ENCODE data around the gene ATF6B. TPM values are rescaled to one million over a fixed set of nuclear protein-coding genes. Genes with fewer than 3 reads are reported as not detected.
A peak's percentile ranks its signal among the peaks of the same experiment; 100 is the strongest.

ATF6B gene
- total RNA-seq, 1 experiment from 2014 or later: 196 TPM

DNA sequence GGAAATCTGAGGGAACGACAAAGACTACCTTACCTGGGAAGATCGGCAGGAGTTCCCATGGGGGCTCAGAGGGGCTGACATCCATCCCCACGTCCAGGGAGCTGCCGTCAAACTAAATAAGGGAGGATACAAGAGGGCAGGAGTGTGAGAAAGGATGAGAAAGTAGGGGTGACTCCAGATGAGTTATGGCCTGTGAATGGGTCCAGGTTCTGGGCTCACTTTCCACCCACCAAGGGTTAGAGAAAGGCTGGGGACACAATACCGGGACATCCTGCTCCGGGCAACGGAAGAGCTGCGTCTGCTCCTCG is 683 bp downstream of the ATF6B start:
- TF ChIP-seq, protein P1, sequence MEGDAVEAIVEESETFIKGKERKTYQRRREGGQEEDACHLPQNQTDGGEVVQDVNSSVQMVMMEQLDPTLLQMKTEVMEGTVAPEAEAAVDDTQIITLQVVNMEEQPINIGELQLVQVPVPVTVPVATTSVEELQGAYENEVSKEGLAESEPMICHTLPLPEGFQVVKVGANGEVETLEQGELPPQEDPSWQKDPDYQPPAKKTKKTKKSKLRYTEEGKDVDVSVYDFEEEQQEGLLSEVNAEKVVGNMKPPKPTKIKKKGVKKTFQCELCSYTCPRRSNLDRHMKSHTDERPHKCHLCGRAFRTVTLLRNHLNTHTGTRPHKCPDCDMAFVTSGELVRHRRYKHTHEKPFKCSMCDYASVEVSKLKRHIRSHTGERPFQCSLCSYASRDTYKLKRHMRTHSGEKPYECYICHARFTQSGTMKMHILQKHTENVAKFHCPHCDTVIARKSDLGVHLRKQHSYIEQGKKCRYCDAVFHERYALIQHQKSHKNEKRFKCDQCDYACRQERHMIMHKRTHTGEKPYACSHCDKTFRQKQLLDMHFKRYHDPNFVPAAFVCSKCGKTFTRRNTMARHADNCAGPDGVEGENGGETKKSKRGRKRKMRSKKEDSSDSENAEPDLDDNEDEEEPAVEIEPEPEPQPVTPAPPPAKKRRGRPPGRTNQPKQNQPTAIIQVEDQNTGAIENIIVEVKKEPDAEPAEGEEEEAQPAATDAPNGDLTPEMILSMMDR (IDR thresholded peaks at IDR 0.05; ENCODE audit: unreplicated experiment): no peak
- CTCF ChIA-PET: interaction anchor here (1.3 to 4.6 kb wide), 3 partner anchors 9 to 68 kb away, joined by 6 to 39 read pairs (median 14); partner anchors contain the start of gene RNF5
- peaks cover 77% of the 10 kb centered on the region for H3K36me3 Mint-ChIP-seq (ENCODE audit: insufficient read depth, unreplicated experiment)
- no peak for DNase-seq
- no TSS peak for BruUV-seq (replicated peaks)
- no peaks in the 10 kb centered on the region for H3K27me3 Mint-ChIP-seq (ENCODE audit: unreplicated experiment)
- peak overlapping the region; percentile 98 for H3K27ac Mint-ChIP-seq (ENCODE audit: unreplicated experiment)
- intact Hi-C loops (cut with micrococcal nuclease; ENCODE audit: unreplicated experiment): no loop called here
- H3K4me3 Mint-ChIP-seq (ENCODE audit: low read depth, unreplicated experiment): peak overlapping the region; percentile 98
- peaks cover 23% of the 10 kb centered on the region for H3K4me1 Mint-ChIP-seq (ENCODE audit: low read depth, unreplicated experiment)
- H3K9me3 Mint-ChIP-seq (ENCODE audit: low read depth, unreplicated experiment): no peaks in the 10 kb centered on the region

DNA sequence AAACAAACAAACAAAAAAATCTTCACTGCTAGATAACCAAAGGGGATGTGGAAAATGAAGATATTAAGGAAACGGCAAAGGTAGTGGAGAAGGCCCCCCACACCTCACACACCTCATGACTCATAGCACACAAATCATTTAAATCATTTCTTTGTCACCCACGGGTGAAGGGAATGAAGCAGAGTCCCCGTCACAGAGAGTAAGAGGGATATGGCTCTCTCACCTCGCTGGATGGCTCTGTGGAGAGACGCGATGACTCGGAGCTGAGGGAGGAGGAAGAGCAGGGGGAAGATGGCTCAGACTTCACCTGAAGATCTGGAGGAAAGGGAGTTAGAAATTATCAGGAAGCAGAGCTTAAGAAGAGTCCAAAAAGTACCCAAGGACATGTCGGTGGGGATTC is 1.2 kb downstream of the ATF6B start:
- Mint-ChIP-seq H3K4me3 (ENCODE audit: low read depth, unreplicated experiment) (peak overlapping the region; percentile 98), H3K36me3 (ENCODE audit: insufficient read depth, unreplicated experiment) (peaks cover 81% of the 10 kb centered on the region), H3K27me3 (ENCODE audit: unreplicated experiment) (no peaks in the 10 kb centered on the region), H3K9me3 (ENCODE audit: low read depth, unreplicated experiment) (no peaks in the 10 kb centered on the region), H3K27ac (ENCODE audit: unreplicated experiment) (peak overlapping the region; percentile 98), H3K4me1 (ENCODE audit: low read depth, unreplicated experiment) (peaks cover 23% of the 10 kb centered on the region)
- no TSS peak for BruUV-seq (replicated peaks)
- CTCF ChIA-PET: interaction anchor here (4.6 kb wide), 1 partner anchor 9 kb away, joined by 39 read pairs; no protein-coding TSS in a partner anchor
- DNase-seq: no peak
- intact Hi-C loops (cut with micrococcal nuclease; ENCODE audit: unreplicated experiment): no loop called here
- TF ChIP-seq, protein P1 (IDR thresholded peaks at IDR 0.05; ENCODE audit: unreplicated experiment): no peak

DNA sequence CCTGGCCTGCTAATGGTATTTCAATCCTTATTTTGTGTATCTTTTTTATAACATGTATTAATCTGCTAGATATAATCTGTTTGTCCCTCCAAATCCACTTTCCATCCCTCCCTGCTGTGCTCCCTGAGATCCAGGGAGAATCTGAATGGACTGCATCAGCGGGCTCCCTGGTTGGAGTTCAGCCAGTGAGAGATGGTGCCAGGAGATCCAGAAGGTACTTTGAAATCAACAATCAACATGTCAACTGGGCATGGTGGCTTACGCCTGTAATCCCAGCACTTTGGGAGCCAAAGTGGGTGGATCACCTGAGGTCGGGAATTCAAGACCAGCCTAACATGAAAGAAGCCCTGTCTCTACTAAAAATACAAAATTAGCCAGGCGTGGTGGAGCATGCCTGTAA is 4.4 kb downstream of the ATF6B start:
- no peaks in the 10 kb centered on the region for H3K27me3 Mint-ChIP-seq (ENCODE audit: unreplicated experiment)
- no TSS peak for BruUV-seq (replicated peaks)
- peaks cover 82% of the 10 kb centered on the region for H3K36me3 Mint-ChIP-seq (ENCODE audit: insufficient read depth, unreplicated experiment)
- H3K4me3 Mint-ChIP-seq (ENCODE audit: low read depth, unreplicated experiment): no peak overlapping the region
- DNase-seq: no peak
- no peaks in the 10 kb centered on the region for H3K9me3 Mint-ChIP-seq (ENCODE audit: low read depth, unreplicated experiment)
- CTCF ChIA-PET: interaction anchor here (0.7 kb wide), 1 partner anchor 9 kb away, joined by 5 read pairs; no protein-coding TSS in a partner anchor
- intact Hi-C loops (cut with micrococcal nuclease; ENCODE audit: unreplicated experiment): no loop called here
- TF ChIP-seq, protein P1 (IDR thresholded peaks at IDR 0.05; ENCODE audit: unreplicated experiment): no peak
- peaks cover 33% of the 10 kb centered on the region for H3K4me1 Mint-ChIP-seq (ENCODE audit: low read depth, unreplicated experiment)
- H3K27ac Mint-ChIP-seq (ENCODE audit: unreplicated experiment): no peak overlapping the region

DNA sequence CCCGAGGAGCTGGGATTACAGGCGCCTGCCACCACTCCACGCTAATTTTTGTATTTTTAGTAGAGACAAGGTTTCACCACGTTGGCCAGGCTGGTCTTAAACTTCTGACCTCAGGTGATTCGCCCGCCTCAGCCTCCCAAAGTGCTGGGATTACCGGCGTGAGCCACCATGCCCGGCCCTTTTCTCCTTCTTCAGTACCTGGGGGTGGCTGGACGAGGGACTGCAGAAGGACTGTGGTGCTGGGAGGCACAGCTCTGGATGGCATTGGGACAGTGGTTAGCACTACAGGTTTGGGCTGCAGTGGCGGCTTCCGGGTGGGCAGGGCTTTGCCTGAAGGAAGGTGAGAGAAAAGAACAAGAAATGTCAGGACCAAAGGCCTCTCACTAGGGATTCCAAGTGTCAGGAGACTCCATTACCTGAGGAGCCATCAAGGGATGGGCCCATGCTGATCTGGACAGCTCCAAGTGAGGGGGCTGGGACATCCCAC is 7.4 kb downstream of the ATF6B start:
- H3K27me3 Mint-ChIP-seq (ENCODE audit: unreplicated experiment): no peaks in the 10 kb centered on the region
- H3K4me3 Mint-ChIP-seq (ENCODE audit: low read depth, unreplicated experiment): no peak overlapping the region
- H3K27ac Mint-ChIP-seq (ENCODE audit: unreplicated experiment): no peak overlapping the region
- intact Hi-C loops (cut with micrococcal nuclease; ENCODE audit: unreplicated experiment): no loop called here
- peaks cover 65% of the 10 kb centered on the region for H3K36me3 Mint-ChIP-seq (ENCODE audit: insufficient read depth, unreplicated experiment)
- TF ChIP-seq, protein P1 (IDR thresholded peaks at IDR 0.05; ENCODE audit: unreplicated experiment): no peak
- DNase-seq: no peak
- BruUV-seq (replicated peaks): no TSS peak
- H3K4me1 Mint-ChIP-seq (ENCODE audit: low read depth, unreplicated experiment): peaks cover 13% of the 10 kb centered on the region
- CTCF ChIA-PET: no interaction called here
- no peaks in the 10 kb centered on the region for H3K9me3 Mint-ChIP-seq (ENCODE audit: low read depth, unreplicated experiment)
